Measurements from ENCODE around the gene CTXN2. TPM values are rescaled to one million over a fixed set of nuclear protein-coding genes. Genes with fewer than 3 reads are reported as not detected.

The CTXN2 gene
- total RNA-seq, 1 donor from 2014 or later, result 0.18 TPM

GRCh38 chr15:48221261-48221660 lies 29.8 kb downstream of the CTXN2 start:
- no peaks in the 10 kb centered on the region for H3K36me3 Mint-ChIP-seq
- no peak for DNase-seq (ENCODE audit: low spot score in 2 of 2, unreplicated experiment in 2 of 2)
- H3K4me1 Mint-ChIP-seq, result peaks cover 5% of the 10 kb centered on the region
- TF ChIP-seq CTCF (IDR thresholded peaks at IDR 0.05; ENCODE audit: unreplicated experiment), result no peak
- no peaks in the 10 kb centered on the region for H3K9me3 Mint-ChIP-seq
- no peak overlapping the region for H3K4me3 Mint-ChIP-seq
- H3K27me3 Mint-ChIP-seq (ENCODE audit: low read depth), result peaks cover 14% of the 10 kb centered on the region
- no peak overlapping the region for H3K27ac Mint-ChIP-seq

DNA sequence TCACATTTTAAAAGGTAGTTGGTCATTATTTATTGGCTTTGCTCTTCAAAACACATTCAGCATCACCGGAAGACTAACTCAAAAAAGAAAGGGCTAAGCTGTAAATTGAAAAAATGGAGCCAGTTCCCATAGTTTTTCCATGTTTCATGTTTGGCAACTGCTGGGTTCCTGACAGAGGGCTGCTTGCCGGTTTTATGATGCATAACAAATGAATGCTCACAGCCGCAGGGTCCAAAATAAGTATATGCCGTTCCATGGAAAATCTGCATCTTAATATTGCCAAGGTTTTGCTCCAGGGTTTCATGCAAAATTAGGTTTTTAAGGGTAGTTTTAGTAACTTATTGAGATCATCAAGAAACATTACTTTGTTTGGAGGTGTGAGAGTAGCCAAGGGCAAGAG lies 30.4 kb downstream of the CTXN2 start:
- no peaks in the 10 kb centered on the region for H3K9me3 Mint-ChIP-seq
- H3K4me3 Mint-ChIP-seq, result no peak overlapping the region
- no peak for DNase-seq (ENCODE audit: low spot score in 2 of 2, unreplicated experiment in 2 of 2)
- peaks cover 14% of the 10 kb centered on the region for H3K27me3 Mint-ChIP-seq (ENCODE audit: low read depth)
- no peak for TF ChIP-seq CTCF (IDR thresholded peaks at IDR 0.05; ENCODE audit: unreplicated experiment)
- H3K27ac Mint-ChIP-seq, result no peak overlapping the region
- no peaks in the 10 kb centered on the region for H3K36me3 Mint-ChIP-seq
- H3K4me1 Mint-ChIP-seq, result peaks cover 7% of the 10 kb centered on the region

- Mint-ChIP-seq H3K27me3 (ENCODE audit: low read depth) (peaks cover 14% of the 10 kb centered on the region), H3K9me3 (no peaks in the 10 kb centered on the region), H3K4me1 (peaks cover 7% of the 10 kb centered on the region), H3K4me3 (no peak overlapping the region), H3K27ac (no peak overlapping the region), H3K36me3 (no peaks in the 10 kb centered on the region)
- no peak for DNase-seq (ENCODE audit: low spot score in 2 of 2, unreplicated experiment in 2 of 2)
- no peak for TF ChIP-seq CTCF (IDR thresholded peaks at IDR 0.05; ENCODE audit: unreplicated experiment)
Measured at GRCh38 chr15:48222627-48223026, 31.2 kb downstream of the CTXN2 start.

DNA sequence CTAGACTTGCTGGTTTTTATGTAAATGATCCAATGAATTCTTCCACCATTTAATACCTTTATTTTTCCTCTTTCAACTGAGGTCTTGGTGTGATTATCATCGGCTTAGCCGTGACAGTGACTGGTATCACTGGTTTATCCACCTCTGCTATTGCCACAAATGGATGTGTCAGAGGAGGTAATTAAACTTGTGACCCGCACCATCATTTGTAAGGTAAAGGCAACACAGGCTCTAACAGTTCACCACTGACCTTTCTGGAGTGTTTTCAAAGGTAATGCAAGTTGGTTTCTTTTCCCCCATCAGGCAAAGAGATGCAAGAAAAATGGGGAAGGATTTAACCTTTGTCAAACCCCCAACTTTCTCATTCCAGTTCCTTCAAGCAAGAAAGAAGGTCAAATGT lies 34.3 kb downstream of the CTXN2 start:
- TF ChIP-seq CTCF (IDR thresholded peaks at IDR 0.05; ENCODE audit: unreplicated experiment), result no peak
- H3K27ac Mint-ChIP-seq, result no peak overlapping the region
- no peak for DNase-seq (ENCODE audit: low spot score in 2 of 2, unreplicated experiment in 2 of 2)
- H3K9me3 Mint-ChIP-seq, result no peaks in the 10 kb centered on the region
- H3K27me3 Mint-ChIP-seq (ENCODE audit: low read depth), result peaks cover 14% of the 10 kb centered on the region
- peaks cover 7% of the 10 kb centered on the region for H3K4me1 Mint-ChIP-seq
- H3K4me3 Mint-ChIP-seq, result no peak overlapping the region
- no peaks in the 10 kb centered on the region for H3K36me3 Mint-ChIP-seq

- TF ChIP-seq CTCF (IDR thresholded peaks at IDR 0.05; ENCODE audit: unreplicated experiment), result no peak
- H3K27me3 Mint-ChIP-seq (ENCODE audit: low read depth), result peaks cover 7% of the 10 kb centered on the region
- no peak for DNase-seq (ENCODE audit: low spot score in 2 of 2, unreplicated experiment in 2 of 2)
Measured at GRCh38 chr15:48230498-48230897, 39.0 kb downstream of the CTXN2 start.

GRCh38 chr15:48233246-48233645 lies 41.8 kb downstream of the CTXN2 start:
- DNase-seq (ENCODE audit: low spot score in 2 of 2, unreplicated experiment in 2 of 2), result no peak
- Mint-ChIP-seq H3K9me3 (no peaks in the 10 kb centered on the region), H3K27me3 (ENCODE audit: low read depth) (peaks cover 7% of the 10 kb centered on the region), H3K36me3 (no peaks in the 10 kb centered on the region), H3K4me1 (no peaks in the 10 kb centered on the region), H3K4me3 (no peak overlapping the region), H3K27ac (no peak overlapping the region)
- no peak for TF ChIP-seq CTCF (IDR thresholded peaks at IDR 0.05; ENCODE audit: unreplicated experiment)

More at GRCh38 chr15:48230498-48230897, 39.0 kb downstream of the CTXN2 start:
- Mint-ChIP-seq H3K4me3 (no peak overlapping the region), H3K4me1 (peaks cover 7% of the 10 kb centered on the region), H3K36me3 (no peaks in the 10 kb centered on the region), H3K27ac (no peak overlapping the region), H3K9me3 (no peaks in the 10 kb centered on the region)
